Endothelial cell of umbilical vein (primary cell): Measurements from ENCODE around the gene S100A5. TPM values are rescaled to one million over a fixed set of nuclear protein-coding genes. Genes with fewer than 3 reads are reported as not detected.

ENCODE experiments used
- BruUV-seq: library from RNA; stranded (reverse); fragments of 400-500 nt; replicated peaks from 2 replicates; lab custom pipeline; 2021; lab: Mats Ljungman, UMichigan
- CTCF ChIA-PET: fragments of 300-600, 350-600 bp; sonication (Branson Sonifier 250); formaldehyde crosslinking; loops from one replicate; lab custom pipeline; 2021; ENCODE audit warnings: antibody characterized with exemption, inconsistent platforms; lab: Charles Lee
- POLR2A ChIA-PET: fragments of 300-600, 350-600 bp; sonication (Branson Sonifier 250); formaldehyde crosslinking; loops from one replicate; lab custom pipeline; 2021; ENCODE audit warnings: antibody characterized with exemption, inconsistent platforms; lab: Charles Lee
- DNase-seq: peaks from one replicate; pipeline ENCODE4 v3.0.0-alpha.2; 2011; ENCODE audit warnings: low read depth, low spot score
- FAIRE-seq: peaks from 2 replicates; lab custom pipeline; 2011; peaks lifted over from hg19 to GRCh38; lab: Jason Lieb, UNC
- H2AFZ ChIP-seq: 2 replicates; pipeline ENCODE4 v1.6.0; 2012; ENCODE audit warnings: low read depth, low read length, control low read depth, inconsistent platforms
- H3K27ac ChIP-seq: 2 replicates; pipeline ENCODE4 v1.5.1; 2011; ENCODE audit warnings: low read depth, mild to moderate bottlenecking, control low read depth, low read length, moderate library complexity; ENCODE audit not compliant: insufficient read depth
- H3K27me3 ChIP-seq, 2 experiments: 2 replicates each; pipeline versions ENCODE4 v1.6.0 to v1.6.1; 2011; ENCODE audit warnings: low read length in 2 of 2, mixed read lengths in 1 of 2; ENCODE audit not compliant: control insufficient read depth in 2 of 2, insufficient read depth in 2 of 2
- H3K36me3 ChIP-seq, 2 experiments: 2 replicates in 1 of 2; 3 replicates in 1 of 2; pipeline ENCODE4 v1.5.1; 2011; ENCODE audit warnings: low read length in 2 of 2, mild to moderate bottlenecking in 1 of 2, moderate library complexity in 1 of 2; ENCODE audit not compliant: control insufficient read depth in 2 of 2, insufficient read depth in 2 of 2; ENCODE audit errors: extremely low read depth in 1 of 2
- H3K4me1 ChIP-seq: 3 replicates; pipeline ENCODE4 v1.5.1; 2011; ENCODE audit warnings: mild to moderate bottlenecking, low read length; ENCODE audit not compliant: control insufficient read depth, insufficient read depth; ENCODE audit errors: extremely low read depth
- H3K4me2 ChIP-seq: 2 replicates; pipeline ENCODE4 v1.6.1; 2011; ENCODE audit warnings: low read length, control low read depth, mixed read lengths; ENCODE audit not compliant: insufficient read depth
- H3K4me3 ChIP-seq, 3 experiments: fragments of 200-600 bp in 1 of 3; sonication (generic), shearing (Covaris generic) in 1 of 3; replicated peaks in 1 of 3; 2 replicates each; pipeline ENCODE4 v1.5.1; 2011 to 2016; ENCODE audit warnings: control low read depth in 3 of 3, low read length in 3 of 3, mild to moderate bottlenecking in 2 of 3, inconsistent platforms in 1 of 3, low read depth in 1 of 3, moderate library complexity in 1 of 3; ENCODE audit not compliant: insufficient read depth in 1 of 3
- H3K79me2 ChIP-seq: 2 replicates; pipeline ENCODE4 v1.6.0; 2012; ENCODE audit warnings: low read length, inconsistent platforms; ENCODE audit not compliant: control insufficient read depth, insufficient read depth
- H3K9ac ChIP-seq: replicated peaks from 2 replicates; pipeline ENCODE3; 2011; ENCODE audit warnings: low read length, control low read depth; ENCODE audit not compliant: insufficient read depth; ENCODE audit errors: extremely low read depth
- H3K9me1 ChIP-seq: replicated peaks from 3 replicates; pipeline ENCODE4 v1.6.0; 2011; ENCODE audit warnings: mild to moderate bottlenecking, low read length; ENCODE audit not compliant: control insufficient read depth, insufficient read depth; ENCODE audit errors: extremely low read depth
- H3K9me3 ChIP-seq: replicated peaks from 2 replicates; pipeline ENCODE4 v1.5.1; 2012; ENCODE audit warnings: low read length, inconsistent platforms; ENCODE audit not compliant: control insufficient read depth, insufficient read depth
- H4K20me1 ChIP-seq: replicated peaks from 2 replicates; pipeline ENCODE3; 2011; ENCODE audit warnings: mild to moderate bottlenecking, low read length; ENCODE audit not compliant: control insufficient read depth, insufficient read depth; ENCODE audit errors: extremely low read depth
- EZH2 ChIP-seq: IDR thresholded peaks from 2 replicates; pipeline ENCODE4 v1.6.1; 2012; ENCODE audit warnings: borderline replicate concordance, low read depth, mild to moderate bottlenecking, moderate library complexity, low read length, inconsistent platforms; ENCODE audit not compliant: severe bottlenecking
- FOS ChIP-seq: IDR thresholded peaks from 2 replicates; pipeline ENCODE4 v1.6.1; 2011; ENCODE audit warnings: mild to moderate bottlenecking, low read length, moderate library complexity, borderline replicate concordance; ENCODE audit not compliant: insufficient read depth
- GATA2 ChIP-seq: IDR thresholded peaks from 2 replicates; pipeline ENCODE4 v1.7.0; 2011; ENCODE audit warnings: low read depth, mild to moderate bottlenecking, moderate library complexity, mixed read lengths, low read length; ENCODE audit not compliant: insufficient read length, insufficient read depth
- JUN ChIP-seq: IDR thresholded peaks from 2 replicates; pipeline ENCODE4 v1.6.1; 2011; ENCODE audit warnings: borderline replicate concordance, low read depth; ENCODE audit not compliant: insufficient read length, insufficient read depth
- MYC ChIP-seq: IDR thresholded peaks from one replicate; pipeline ENCODE4 v1.6.1; 2011; ENCODE audit warnings: mild to moderate bottlenecking, low read depth, low read length
- POLR2A ChIP-seq: IDR thresholded peaks from 2 replicates; pipeline ENCODE4 v1.6.1; 2012; ENCODE audit warnings: low read depth, mild to moderate bottlenecking, control low read depth, low read length
- POLR2AphosphoS5 ChIP-seq: IDR thresholded peaks from 2 replicates; pipeline ENCODE4 v1.6.1; 2012; ENCODE audit warnings: low read depth, mild to moderate bottlenecking, control low read depth, low read length, moderate library complexity; ENCODE audit not compliant: insufficient read depth
- dilution Hi-C: fragments of 300-500 bp; cut with MboI; formaldehyde crosslinking; loops from one replicate; pipeline ENCODE4 v1.15.0; 2019; ENCODE audit warnings: low sequenced_read_pairs; ENCODE audit not compliant: extremely low pct_ligation_motif_present
- intact Hi-C: fragments of 100-400 bp; cut with micrococcal nuclease; formaldehyde crosslinking; loops from one replicate; pipeline ENCODE4 v1.10.0; 2022
- polyA plus RNA-seq, 4 experiments: library from polyadenylated mRNA; depleted of rRNA in 3 of 4; stranded (reverse) in 3 of 4; unstranded in 1 of 4; fragments of >200 nt; gene quantifications; 2 replicates each; pipeline versions ENCODE4 v1.2.1 to v1.2.3, GENCODE V29; 2011 to 2012; ENCODE audit warnings: missing spikeins in 1 of 4
- total RNA-seq: library from RNA; stranded (reverse); gene quantifications from 2 replicates; pipeline ENCODE4 v1.2.3, GENCODE V29; 2021
- TF ChIP-seq, protein P1 (sequence below), 2 donors: IDR thresholded peaks; 1 replicate in 1 of 2; 2 replicates in 1 of 2; pipeline ENCODE4 v1.5.1; 2011; ENCODE audit warnings: low read length in 2 of 2, mild to moderate bottlenecking in 2 of 2, moderate library complexity in 2 of 2, control low read depth in 1 of 2, inconsistent platforms in 1 of 2, low read depth in 1 of 2; ENCODE audit not compliant: insufficient read depth in 1 of 2; ENCODE audit errors: extremely low read depth in 1 of 2
- TF ChIP-seq, protein P2 (sequence below): IDR thresholded peaks from 2 replicates; pipeline ENCODE4 v1.6.1; 2011; ENCODE audit not compliant: insufficient read depth, insufficient read length

The S100A5 gene
- total and polyA plus RNA-seq, 2 donors (not counting 3 experiments of a cell fraction or from before 2014, with no cell fraction given): not detected

DNA sequence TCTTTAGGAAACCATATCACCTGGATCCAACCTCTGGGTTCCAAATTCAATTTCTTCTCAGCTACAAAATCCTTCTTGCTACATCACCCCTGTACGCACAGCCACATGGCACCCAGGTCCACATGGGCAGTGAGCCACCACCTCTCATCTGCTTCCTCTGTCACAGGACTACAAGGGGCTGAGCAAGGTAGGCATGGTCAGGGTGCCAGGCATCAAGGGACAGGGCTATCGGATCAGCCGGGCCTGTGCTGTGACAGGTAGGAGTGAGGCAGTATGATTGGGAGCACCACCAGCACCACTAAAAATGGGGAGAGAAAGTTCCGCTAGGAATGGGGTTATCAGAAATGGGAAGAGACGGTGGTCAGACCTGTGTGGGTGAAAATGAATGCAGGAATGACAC lies 34.3 kb downstream of the S100A5 start:
- no peaks in the 10 kb centered on the region for H4K20me1 ChIP-seq
- FAIRE-seq: no peak
- TF ChIP-seq POLR2AphosphoS5 (no peak), GATA2 (no peak), MYC (no peak), JUN (no peak), EZH2 (no peak), POLR2A (no peak), FOS (no peak)
- TF ChIP-seq, protein P1, sequence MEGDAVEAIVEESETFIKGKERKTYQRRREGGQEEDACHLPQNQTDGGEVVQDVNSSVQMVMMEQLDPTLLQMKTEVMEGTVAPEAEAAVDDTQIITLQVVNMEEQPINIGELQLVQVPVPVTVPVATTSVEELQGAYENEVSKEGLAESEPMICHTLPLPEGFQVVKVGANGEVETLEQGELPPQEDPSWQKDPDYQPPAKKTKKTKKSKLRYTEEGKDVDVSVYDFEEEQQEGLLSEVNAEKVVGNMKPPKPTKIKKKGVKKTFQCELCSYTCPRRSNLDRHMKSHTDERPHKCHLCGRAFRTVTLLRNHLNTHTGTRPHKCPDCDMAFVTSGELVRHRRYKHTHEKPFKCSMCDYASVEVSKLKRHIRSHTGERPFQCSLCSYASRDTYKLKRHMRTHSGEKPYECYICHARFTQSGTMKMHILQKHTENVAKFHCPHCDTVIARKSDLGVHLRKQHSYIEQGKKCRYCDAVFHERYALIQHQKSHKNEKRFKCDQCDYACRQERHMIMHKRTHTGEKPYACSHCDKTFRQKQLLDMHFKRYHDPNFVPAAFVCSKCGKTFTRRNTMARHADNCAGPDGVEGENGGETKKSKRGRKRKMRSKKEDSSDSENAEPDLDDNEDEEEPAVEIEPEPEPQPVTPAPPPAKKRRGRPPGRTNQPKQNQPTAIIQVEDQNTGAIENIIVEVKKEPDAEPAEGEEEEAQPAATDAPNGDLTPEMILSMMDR (IDR thresholded peaks at IDR 0.05; ENCODE audit: extremely low read depth in 1 of 2, insufficient read depth in 1 of 2, low read depth in 1 of 2, low read length in 2 of 2): no peak
- TF ChIP-seq, protein P2, sequence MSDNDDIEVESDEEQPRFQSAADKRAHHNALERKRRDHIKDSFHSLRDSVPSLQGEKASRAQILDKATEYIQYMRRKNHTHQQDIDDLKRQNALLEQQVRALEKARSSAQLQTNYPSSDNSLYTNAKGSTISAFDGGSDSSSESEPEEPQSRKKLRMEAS: no peak
- no peaks in the 10 kb centered on the region for H3K4me1 ChIP-seq
- H2AFZ ChIP-seq: no peak overlapping the region
- dilution Hi-C loops (no loop called here), intact Hi-C loops (no loop called here)
- POLR2A ChIA-PET: no interaction called here
- H3K4me3 ChIP-seq: no peak overlapping the region
- H3K27ac ChIP-seq: no peak overlapping the region
- no peaks in the 10 kb centered on the region for H3K79me2 ChIP-seq
- no peaks in the 10 kb centered on the region for H3K9me3 ChIP-seq
- no peak overlapping the region for H3K4me2 ChIP-seq
- H3K36me3 ChIP-seq: no peaks in the 10 kb centered on the region
- H3K27me3 ChIP-seq: no peaks in the 10 kb centered on the region
- H3K9me1 ChIP-seq: no peaks in the 10 kb centered on the region
- H3K9ac ChIP-seq: no peak overlapping the region
- no TSS peak for BruUV-seq
- DNase-seq: no peak
- CTCF ChIA-PET: interaction anchor here (0.7 to 6.1 kb wide), 2 partner anchors 10 to 64 kb away, joined by 3 to 167 read pairs; no protein-coding TSS in a partner anchor
